SIG-M5 (cell line): Measurements from ENCODE around the gene OR9K2.
"Not testable (repeated sequence)": the region's sequence is repeated elsewhere in the genome, so short reads cannot be mapped to it uniquely, and the experiment has no call there.

Source experiments
- DNase-seq: peaks from one replicate; lab custom pipeline; 2025; lab: John Stamatoyannopoulos, UW

OR9K2 gene, protein sequence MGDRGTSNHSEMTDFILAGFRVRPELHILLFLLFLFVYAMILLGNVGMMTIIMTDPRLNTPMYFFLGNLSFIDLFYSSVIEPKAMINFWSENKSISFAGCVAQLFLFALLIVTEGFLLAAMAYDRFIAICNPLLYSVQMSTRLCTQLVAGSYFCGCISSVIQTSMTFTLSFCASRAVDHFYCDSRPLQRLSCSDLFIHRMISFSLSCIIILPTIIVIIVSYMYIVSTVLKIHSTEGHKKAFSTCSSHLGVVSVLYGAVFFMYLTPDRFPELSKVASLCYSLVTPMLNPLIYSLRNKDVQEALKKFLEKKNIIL

DNA sequence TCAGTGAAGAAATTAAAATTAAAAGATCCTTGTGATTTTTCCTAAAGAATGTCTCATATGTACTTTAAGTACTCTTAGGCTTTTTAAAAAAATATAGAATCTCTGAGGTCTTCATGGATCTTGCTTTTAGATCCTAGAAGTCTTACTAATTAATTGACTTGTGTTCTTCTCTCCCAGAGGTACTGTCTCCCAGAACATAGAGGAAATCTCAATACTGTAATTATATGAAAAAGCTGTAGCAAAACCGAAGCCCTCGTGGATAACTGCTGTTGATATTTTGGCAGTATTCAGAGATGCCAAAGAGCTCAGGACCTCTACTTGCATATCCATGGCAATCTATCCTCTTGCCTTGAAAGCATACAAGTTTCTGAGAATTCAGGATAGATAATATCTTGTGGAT, at the start of gene OR9K2:
Gene OR9K2, plus strand, starts transcription at position 301 of the 400 bp plus-strand sequence. CDS start 3,429 bp downstream, outside the sequence.
- DNase-seq = no peak

DNA sequence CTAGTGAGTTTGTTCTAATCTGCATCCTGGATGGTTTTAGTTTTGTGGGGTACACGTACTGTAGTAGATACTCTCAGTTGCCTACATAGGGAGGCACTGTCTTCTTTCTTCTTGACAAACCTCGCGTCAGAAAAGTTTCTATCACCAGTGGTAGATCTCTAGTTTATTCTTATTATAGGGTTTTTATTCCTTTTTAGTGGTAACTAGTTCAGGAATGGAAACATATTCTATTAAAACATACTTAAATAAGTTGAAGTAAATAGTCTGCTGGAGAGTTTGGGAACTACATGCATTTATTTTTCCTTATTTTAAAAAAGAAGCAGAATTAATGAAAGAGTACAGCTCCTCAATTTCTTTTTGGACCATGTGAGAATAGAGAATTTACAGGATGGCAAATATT, 33.6 kb upstream of the OR9K2 start:
- no peak for DNase-seq

DNA sequence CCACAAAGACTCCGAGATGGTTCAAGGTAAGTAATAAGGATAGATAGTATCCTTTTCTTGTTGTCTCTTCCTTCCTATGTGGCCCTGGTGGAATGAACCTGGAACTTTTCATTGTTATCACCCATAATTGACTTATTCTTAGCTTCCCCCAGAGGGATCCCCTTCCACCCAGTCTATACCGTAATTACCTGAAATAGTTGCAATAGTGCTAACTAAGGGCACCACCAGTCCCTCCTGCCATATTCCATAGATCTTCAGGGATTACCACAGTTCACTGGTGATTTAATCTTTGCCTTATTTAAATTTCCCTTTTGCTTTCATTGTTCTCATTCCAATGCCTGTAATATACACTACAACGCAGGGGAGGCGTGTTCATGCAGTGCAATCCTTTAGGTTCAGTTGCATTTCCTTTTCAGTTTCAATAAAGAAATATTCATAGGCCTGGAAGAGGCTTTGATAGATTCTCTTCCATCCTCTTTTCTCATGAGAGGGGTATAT, 13.8 kb upstream of the OR9K2 start:
- DNase-seq = no peak

DNA sequence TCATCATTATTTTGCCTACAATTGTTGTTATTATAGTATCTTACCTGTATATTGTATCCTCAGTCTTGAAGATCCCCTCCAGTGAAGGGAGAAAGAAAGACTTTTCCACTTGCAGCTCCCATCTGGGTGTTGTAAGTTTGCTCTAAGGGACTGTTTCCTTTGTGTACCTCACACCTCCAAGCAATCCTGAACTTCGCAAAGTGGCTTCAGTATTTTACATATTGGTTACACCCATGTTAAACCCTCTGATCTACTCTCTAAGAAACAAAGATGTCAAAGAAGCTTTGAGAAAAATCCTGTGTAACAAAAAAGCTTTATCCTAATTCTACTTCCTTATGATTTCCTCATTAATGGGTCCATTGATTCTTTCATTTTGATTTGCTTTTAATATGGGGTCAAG, 10.1 kb upstream of the OR9K2 start:
- DNase-seq = no peak

DNA sequence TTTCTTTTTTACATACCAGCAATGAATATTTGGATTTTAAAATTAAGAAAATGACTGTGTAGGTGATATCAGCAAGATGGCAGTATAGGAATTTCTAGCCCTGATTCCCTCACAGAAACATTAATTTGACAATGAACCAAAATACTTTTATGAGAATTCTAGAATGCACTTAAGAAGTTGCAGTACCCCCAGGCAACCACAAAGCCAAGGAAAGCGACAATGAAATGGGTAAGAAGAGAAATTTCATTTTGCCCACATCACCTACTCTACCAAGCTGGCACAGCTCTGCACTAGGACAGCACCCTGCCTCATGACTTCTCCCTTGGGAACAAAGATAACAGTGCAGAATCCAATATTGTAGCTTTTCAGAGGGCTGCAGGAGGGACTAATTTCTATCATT, 6.6 kb downstream of the OR9K2 start:
- DNase-seq = no peak

DNA sequence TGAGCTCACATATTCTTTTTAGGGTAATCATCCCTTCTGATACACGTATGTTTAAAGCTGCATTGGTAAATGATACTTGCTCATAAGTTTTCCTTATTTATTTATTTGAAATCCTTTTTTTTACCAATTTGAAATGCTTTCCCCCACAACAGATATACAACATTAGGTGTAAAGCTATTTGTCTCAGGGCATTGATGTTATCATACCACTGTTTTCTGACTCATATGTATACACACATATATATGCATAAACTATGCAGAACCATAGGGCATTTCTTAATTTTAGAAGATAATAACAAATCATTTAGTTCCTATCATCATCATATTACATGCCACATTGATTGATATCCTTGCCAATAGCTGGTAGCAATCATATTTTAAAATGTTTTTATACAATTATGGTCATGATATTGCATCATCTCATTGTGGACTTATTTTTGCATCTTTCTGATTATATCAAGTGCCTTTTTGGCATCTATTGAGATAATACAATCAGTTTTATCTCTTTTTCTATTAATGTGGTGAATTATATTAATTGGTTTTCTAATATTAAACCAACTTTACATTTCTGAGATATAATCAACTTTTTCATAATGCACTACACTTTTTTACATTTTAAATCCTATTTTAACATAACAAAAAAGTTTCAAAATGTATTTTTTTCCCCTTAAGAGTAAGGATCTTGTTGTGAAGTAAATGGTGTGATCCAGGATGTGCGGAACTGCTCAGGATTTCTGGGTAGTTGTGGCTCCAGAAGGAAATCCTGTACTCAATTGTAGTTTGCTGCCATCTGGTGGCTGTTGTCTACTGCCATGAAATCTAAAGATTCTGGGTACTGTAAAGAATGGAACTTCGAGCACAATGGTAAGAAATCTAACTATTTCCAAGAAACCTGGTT, 16.7 kb downstream of the OR9K2 start:
- no peak for DNase-seq

DNA sequence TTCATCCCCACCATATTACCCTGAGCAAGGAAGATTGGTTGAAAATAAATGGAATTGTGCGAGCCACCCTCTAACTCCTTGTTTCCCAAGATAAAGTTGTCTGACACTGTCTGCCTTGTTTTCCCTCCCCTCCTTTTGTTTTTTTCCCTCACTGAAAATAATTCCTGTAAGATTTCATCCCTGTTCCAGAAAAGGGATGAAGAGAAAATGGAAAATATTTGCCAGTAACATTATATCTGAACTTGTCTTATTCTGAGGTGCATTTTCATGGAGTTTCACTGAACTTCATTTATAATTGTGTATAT, 17.3 kb downstream of the OR9K2 start:
- no peak for DNase-seq

DNA sequence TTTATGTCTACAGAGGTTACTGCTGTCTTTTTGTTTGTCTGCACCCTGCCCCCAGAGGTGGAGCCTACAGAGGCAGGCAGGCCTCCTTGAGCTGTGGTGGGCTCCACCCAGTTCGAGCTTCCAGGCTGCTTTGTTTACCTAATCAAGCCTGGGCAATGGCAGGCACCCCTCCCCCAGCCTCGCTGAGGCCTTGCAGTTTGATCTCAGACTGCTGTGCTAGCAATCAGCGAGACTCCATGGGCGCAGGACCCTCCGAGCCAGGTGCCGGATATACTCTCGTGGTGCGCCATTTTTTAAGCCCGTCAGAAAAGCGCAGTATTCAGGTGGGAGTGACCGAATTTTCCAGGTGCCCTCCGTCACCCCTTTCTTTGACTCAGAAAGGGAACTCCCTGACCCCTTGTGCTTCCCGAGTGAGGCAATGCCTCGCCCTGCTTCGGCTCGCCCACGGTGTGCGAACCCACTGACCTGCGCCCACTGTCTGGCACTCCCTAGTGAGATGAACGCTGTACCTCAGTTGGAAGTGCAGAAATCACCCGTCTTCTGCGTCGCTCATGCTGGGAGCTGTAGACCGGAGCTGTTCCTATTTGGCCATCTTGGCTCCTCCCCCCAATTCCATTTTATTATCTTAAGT, 40.9 kb downstream of the OR9K2 start:
- not testable (repeated sequence) for DNase-seq

DNA sequence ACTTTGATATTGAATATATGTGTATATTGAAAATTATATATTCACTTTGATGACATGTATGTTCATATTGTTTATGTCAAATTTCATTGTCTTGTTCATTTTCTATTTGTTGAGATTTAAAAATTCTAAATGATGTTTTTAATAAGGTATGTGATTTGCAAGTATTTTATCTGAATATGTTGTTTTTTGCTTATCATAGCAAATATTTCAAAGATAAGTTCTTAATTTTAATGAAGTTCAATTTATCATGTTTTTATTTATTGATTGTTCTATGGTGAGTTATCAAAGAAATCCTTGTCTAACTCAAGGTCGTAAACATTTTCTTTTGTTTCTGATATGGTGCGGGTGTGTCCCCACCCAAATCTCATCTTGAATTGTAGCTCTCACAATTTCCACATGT, 45.2 kb downstream of the OR9K2 start:
- DNase-seq = no peak

DNA sequence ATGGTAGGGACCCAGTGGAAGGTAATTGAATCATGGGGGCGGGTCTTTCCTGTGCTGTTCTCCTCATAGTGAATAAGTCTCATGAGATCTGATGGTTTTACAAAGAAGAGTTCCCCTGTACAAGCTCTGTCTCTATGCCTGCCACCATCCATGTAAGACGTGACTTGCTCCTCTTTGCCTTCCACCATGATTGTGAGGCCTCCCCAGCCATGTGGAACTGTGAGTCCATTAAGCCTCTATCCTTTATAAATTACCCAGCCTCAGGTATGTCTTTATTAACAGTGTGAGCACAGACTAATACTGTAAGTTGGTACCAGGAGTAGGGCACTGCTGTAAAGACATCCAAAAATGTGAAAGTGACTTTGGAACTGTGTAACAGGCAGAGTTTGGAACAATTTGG, 45.6 kb downstream of the OR9K2 start:
- DNase-seq = not testable (repeated sequence)

DNA sequence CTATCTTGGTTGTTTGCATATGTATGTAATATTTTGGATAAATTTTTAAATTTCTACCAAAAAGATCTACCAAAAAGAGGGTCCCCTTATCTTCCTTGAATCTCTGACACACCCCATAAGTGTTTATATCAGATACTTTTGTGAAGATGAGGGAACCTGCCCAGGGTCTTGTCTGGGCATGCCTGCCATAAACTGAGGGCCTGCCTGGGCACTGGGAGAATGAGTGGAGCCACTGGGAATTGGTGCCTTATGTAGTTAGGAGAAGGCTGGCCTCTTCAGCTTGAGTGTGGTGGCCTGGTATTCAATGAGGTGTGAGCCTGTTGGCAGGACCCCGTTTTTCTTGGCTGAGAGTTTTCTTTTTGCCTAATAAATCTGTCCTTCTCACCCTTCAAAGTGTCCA, 46.5 kb downstream of the OR9K2 start:
- DNase-seq = no peak

DNA sequence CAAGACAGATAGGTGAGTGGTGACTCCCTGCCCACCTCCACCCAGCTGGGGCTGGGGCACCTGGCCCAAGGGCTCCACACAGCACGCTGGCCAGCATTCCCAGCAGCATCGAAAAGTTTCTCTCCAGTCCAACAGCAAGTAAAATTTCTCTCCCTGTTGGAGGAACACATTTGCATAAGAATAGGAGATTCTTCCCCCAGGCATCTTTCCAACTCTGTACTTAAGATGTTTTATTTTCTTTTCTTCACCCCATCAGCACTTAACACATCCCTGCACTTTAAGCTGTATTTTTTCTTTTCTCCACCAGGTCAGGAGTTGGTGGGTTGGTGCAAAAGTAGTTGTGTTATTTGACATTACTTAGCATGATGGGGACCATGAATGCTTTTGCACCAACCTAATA, 47.2 kb downstream of the OR9K2 start:
- DNase-seq = no peak
